H9 (cell line): ENCODE data around the gene TRERF1. TPM values are rescaled to one million over a fixed set of nuclear protein-coding genes. Genes with fewer than 3 reads are reported as not detected.

ENCODE experiments used
- DNase-seq: peaks from one replicate; pipeline ENCODE4 v3.0.0-alpha.2; 2017
- H2AFZ ChIP-seq: one replicate; pipeline ENCODE4 v1.6.1; 2013; ENCODE audit warnings: mild to moderate bottlenecking, low read length, control low read depth, moderate library complexity
- H2AK5ac ChIP-seq: 2 replicates; pipeline ENCODE4 v1.6.1; 2013; ENCODE audit warnings: low read length, control low read depth, mixed read lengths; ENCODE audit not compliant: insufficient read length
- H2BK120ac ChIP-seq: one replicate; pipeline ENCODE4 v1.6.1; 2013; ENCODE audit warnings: low read depth, mild to moderate bottlenecking, low read length, control low read depth, inconsistent platforms; ENCODE audit not compliant: poor library complexity, severe bottlenecking
- H2BK12ac ChIP-seq: 2 replicates; pipeline ENCODE4 v1.6.1; 2013; ENCODE audit warnings: low read length, control low read depth, mixed read lengths, low read depth; ENCODE audit not compliant: insufficient read length
- H2BK15ac ChIP-seq: 2 replicates; pipeline ENCODE4 v1.6.1; 2013; ENCODE audit warnings: low read depth, low read length, control low read depth
- H2BK20ac ChIP-seq: one replicate; pipeline ENCODE4 v1.6.1; 2013; ENCODE audit warnings: low read depth, mild to moderate bottlenecking, low read length, control low read depth, inconsistent platforms; ENCODE audit not compliant: poor library complexity, severe bottlenecking
- H2BK5ac ChIP-seq: 2 replicates; pipeline ENCODE4 v1.6.1; 2013; ENCODE audit warnings: low read length, control low read depth, mixed read lengths; ENCODE audit not compliant: insufficient read length
- H3K14ac ChIP-seq: 2 replicates; pipeline ENCODE4 v1.6.1; 2013; ENCODE audit warnings: low read length, control low read depth; ENCODE audit not compliant: insufficient read depth
- H3K18ac ChIP-seq: 2 replicates; pipeline ENCODE4 v1.6.1; 2013; ENCODE audit warnings: low read depth, mild to moderate bottlenecking, mixed read lengths, low read length, control low read depth; ENCODE audit not compliant: insufficient read length
- H3K23ac ChIP-seq: 2 replicates; pipeline ENCODE4 v1.6.1; 2013; ENCODE audit warnings: low read length, control low read depth, mixed read lengths, low read depth; ENCODE audit not compliant: insufficient read length
- H3K23me2 ChIP-seq: 2 replicates; pipeline ENCODE4 v1.6.1; 2013; ENCODE audit warnings: low read depth, mild to moderate bottlenecking, mixed read lengths, low read length, control low read depth; ENCODE audit not compliant: insufficient read length, poor library complexity, severe bottlenecking
- H3K27ac ChIP-seq: 2 replicates; pipeline ENCODE4 v1.5.1; 2013; ENCODE audit warnings: low read length, control low read depth, mixed read lengths, low read depth; ENCODE audit not compliant: insufficient read length
- H3K27me3 ChIP-seq: 2 replicates; pipeline ENCODE4 v1.6.1; 2013; ENCODE audit warnings: low read length, control low read depth, inconsistent platforms; ENCODE audit not compliant: insufficient read depth
- H3K4ac ChIP-seq: 2 replicates; pipeline ENCODE4 v1.6.1; 2013; ENCODE audit warnings: low read depth, mild to moderate bottlenecking, control low read depth, inconsistent platforms, low read length, moderate library complexity
- H3K4me1 ChIP-seq: 2 replicates; pipeline ENCODE4 v1.6.1; 2013; ENCODE audit warnings: low read length, control low read depth, inconsistent platforms; ENCODE audit not compliant: insufficient read depth
- H3K4me2 ChIP-seq: 2 replicates; pipeline ENCODE4 v1.6.1; 2013; ENCODE audit warnings: low read length, control low read depth, mixed read lengths; ENCODE audit not compliant: insufficient read length, insufficient read depth
- H3K56ac ChIP-seq: 2 replicates; pipeline ENCODE4 v1.6.1; 2013; ENCODE audit warnings: low read depth, mild to moderate bottlenecking, mixed read lengths, low read length, control low read depth; ENCODE audit not compliant: insufficient read length
- H3K79me1 ChIP-seq: 2 replicates; pipeline ENCODE4 v1.6.1; 2013; ENCODE audit warnings: low read depth, mild to moderate bottlenecking, moderate library complexity, low read length, control low read depth, inconsistent platforms; ENCODE audit not compliant: insufficient read depth, poor library complexity, severe bottlenecking
- H3K79me2 ChIP-seq: 2 replicates; pipeline ENCODE4 v1.6.1; 2013; ENCODE audit warnings: low read length, control low read depth, inconsistent platforms; ENCODE audit not compliant: insufficient read depth
- H3K9ac ChIP-seq: 2 replicates; pipeline ENCODE4 v1.6.1; 2013; ENCODE audit warnings: low read length, control low read depth, mixed read lengths; ENCODE audit not compliant: insufficient read length; ENCODE audit errors: extremely low read depth
- H3K9me3 ChIP-seq: one replicate; pipeline ENCODE4 v1.6.1; 2013; ENCODE audit warnings: low read depth, low read length, inconsistent platforms; ENCODE audit not compliant: control insufficient read depth
- H3T11ph ChIP-seq: one replicate; pipeline ENCODE4 v1.6.1; 2013; ENCODE audit warnings: mild to moderate bottlenecking, low read length, control low read depth, inconsistent platforms
- H4K20me1 ChIP-seq: one replicate; pipeline ENCODE4 v1.6.1; 2013; ENCODE audit not compliant: control insufficient read depth, insufficient read length, insufficient read depth
- H4K5ac ChIP-seq: 2 replicates; pipeline ENCODE4 v1.6.1; 2013; ENCODE audit warnings: low read depth, mild to moderate bottlenecking, mixed read lengths, low read length, control low read depth; ENCODE audit not compliant: insufficient read length
- H4K8ac ChIP-seq: replicated peaks from 2 replicates; pipeline ENCODE4 v1.6.1; 2013; ENCODE audit warnings: low read length, control low read depth, mixed read lengths, low read depth; ENCODE audit not compliant: insufficient read length
- H4K91ac ChIP-seq: 2 replicates; pipeline ENCODE4 v1.6.1; 2013; ENCODE audit warnings: low read depth, mild to moderate bottlenecking, moderate library complexity, mixed read lengths, low read length, control low read depth; ENCODE audit not compliant: insufficient read length
- H3K27ac Mint-ChIP-seq, 3 experiments: 2 replicates in 2 of 3; 3 replicates in 1 of 3; pipeline ENCODE4 v1.8.0; 2020 to 2021; ENCODE audit warnings: mixed read lengths in 3 of 3, mild to moderate bottlenecking in 1 of 3, moderate library complexity in 1 of 3
- H3K27me3 Mint-ChIP-seq: 2 replicates; pipeline ENCODE4 v1.8.0; 2021; ENCODE audit warnings: low read depth, mild to moderate bottlenecking, moderate library complexity, mixed read lengths
- H3K36me3 Mint-ChIP-seq, 3 experiments: 2 replicates in 2 of 3; 3 replicates in 1 of 3; pipeline ENCODE4 v1.8.0; 2020 to 2021; ENCODE audit warnings: low read depth in 3 of 3, mixed read lengths in 3 of 3; ENCODE audit not compliant: insufficient read depth in 1 of 3
- H3K4me1 Mint-ChIP-seq, 2 experiments: 2 replicates each; pipeline ENCODE4 v1.8.0; 2020; ENCODE audit warnings: mixed read lengths in 2 of 2
- H3K4me3 Mint-ChIP-seq, 2 experiments: 2 replicates in 1 of 2; 3 replicates in 1 of 2; pipeline ENCODE4 v1.8.0; 2020 to 2021; ENCODE audit warnings: mild to moderate bottlenecking in 2 of 2, mixed read lengths in 2 of 2, moderate library complexity in 1 of 2
- H3K9me3 Mint-ChIP-seq, 2 experiments: 2 replicates in 1 of 2; 3 replicates in 1 of 2; pipeline ENCODE4 v1.8.0; 2020; ENCODE audit warnings: mild to moderate bottlenecking in 2 of 2, mixed read lengths in 2 of 2, moderate library complexity in 1 of 2
- WGBS: extraction: QIAGEN DNeasy Blood & Tissue Kit; methylation state at CpG from one replicate; pipeline ENCODE4 v1.1.7; 2013; ENCODE audit warnings: missing lambda C conversion rate, low lambda C conversion rate, mixed read lengths; ENCODE audit not compliant: insufficient read length; ENCODE audit errors: extremely low coverage; 5-methylcytosine and 5-hydroxymethylcytosine counted together
- total RNA-seq: library from RNA; stranded (reverse); gene quantifications from 2 replicates; pipeline ENCODE4 v1.2.1, GENCODE V29; 2021
- TF ChIP-seq, protein P1 (sequence below): fragments of 200-600 bp; sonication (generic); conservative IDR thresholded peaks from 3 replicates; pipeline ENCODE4 v1.8.0; 2021; ENCODE audit warnings: antibody characterized with exemption, mild to moderate bottlenecking

Gene TRERF1
- total RNA-seq, 1 experiment from 2014 or later = 19.7 TPM

DNA sequence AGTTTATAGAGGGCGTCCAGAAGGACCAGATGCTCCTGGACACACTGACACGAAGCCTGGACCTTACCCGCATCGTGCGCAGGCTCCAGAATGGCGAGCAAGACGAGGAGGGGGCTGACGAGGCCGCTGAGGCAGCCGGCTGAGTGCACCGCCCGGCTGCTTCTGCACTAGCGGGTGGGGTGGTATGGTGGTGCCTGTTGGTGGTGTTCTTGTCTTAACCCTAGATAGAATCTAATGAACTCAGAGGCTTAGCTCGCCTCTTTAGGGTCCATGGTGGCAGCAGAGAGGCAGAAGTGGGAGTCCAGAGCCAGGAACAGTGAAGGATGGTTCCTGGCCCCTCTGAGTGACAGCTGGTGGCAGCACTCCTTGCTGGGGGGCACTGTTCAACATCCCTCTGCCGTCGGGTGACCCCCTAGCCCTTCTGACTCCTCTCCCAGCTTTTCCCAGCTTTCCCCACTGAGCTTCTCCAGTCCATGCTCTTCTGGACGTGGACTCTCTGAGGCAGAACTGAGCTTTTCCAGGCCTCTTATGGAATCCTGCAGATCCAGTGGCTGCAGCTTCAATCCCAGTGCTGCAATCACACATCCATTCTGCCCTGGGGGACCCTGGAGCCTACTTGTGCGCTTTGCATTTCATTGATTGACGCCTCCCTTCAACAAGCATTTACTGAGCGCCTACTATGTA is 272.3 kb downstream of the TRERF1 start:
- H3K36me3 Mint-ChIP-seq = peaks cover 6 to 15% (median 7%) of the 10 kb centered on the region in 3 experiments; a peak in 6 of 7 replicates
- Histone ChIP-seq H4K91ac (no peak overlapping the region), H3K27ac (no peak overlapping the region), H4K5ac (no peak overlapping the region), H3K79me1 (no peaks in the 10 kb centered on the region), H3K56ac (no peak overlapping the region), H4K20me1 (no peaks in the 10 kb centered on the region), H3K79me2 (no peaks in the 10 kb centered on the region), H3T11ph (no peak overlapping the region), H3K27me3 (no peaks in the 10 kb centered on the region; the same call in 1 of the 2 replicates), H3K4ac (no peak overlapping the region), H3K18ac (no peak overlapping the region), H3K9ac (no peak overlapping the region), H3K23ac (no peak overlapping the region), H2BK120ac (no peak overlapping the region), H3K4me1 (no peaks in the 10 kb centered on the region; the same call in none of the 2 replicates), H2BK12ac (no peak overlapping the region), H2BK15ac (no peak overlapping the region), H4K8ac (no peak overlapping the region), H3K4me2 (no peak overlapping the region), H2AFZ (no peak overlapping the region), H2BK5ac (no peak overlapping the region), H3K14ac (no peak overlapping the region), H2BK20ac (no peak overlapping the region), H3K9me3 (no peaks in the 10 kb centered on the region), H3K23me2 (peaks cover 13% of the 10 kb centered on the region), H2AK5ac (no peak overlapping the region)
- H3K27ac Mint-ChIP-seq = peak overlapping the region in 2 of 3 experiments; percentile 1 to 23; a peak in 2 of 7 replicates
- no CpG with 5 or more reads among the region's 20 CpGs for WGBS
- H3K4me3 Mint-ChIP-seq = peak overlapping the region; percentile 79 to 85
- DNase-seq = no peak
- TF ChIP-seq, protein P1, sequence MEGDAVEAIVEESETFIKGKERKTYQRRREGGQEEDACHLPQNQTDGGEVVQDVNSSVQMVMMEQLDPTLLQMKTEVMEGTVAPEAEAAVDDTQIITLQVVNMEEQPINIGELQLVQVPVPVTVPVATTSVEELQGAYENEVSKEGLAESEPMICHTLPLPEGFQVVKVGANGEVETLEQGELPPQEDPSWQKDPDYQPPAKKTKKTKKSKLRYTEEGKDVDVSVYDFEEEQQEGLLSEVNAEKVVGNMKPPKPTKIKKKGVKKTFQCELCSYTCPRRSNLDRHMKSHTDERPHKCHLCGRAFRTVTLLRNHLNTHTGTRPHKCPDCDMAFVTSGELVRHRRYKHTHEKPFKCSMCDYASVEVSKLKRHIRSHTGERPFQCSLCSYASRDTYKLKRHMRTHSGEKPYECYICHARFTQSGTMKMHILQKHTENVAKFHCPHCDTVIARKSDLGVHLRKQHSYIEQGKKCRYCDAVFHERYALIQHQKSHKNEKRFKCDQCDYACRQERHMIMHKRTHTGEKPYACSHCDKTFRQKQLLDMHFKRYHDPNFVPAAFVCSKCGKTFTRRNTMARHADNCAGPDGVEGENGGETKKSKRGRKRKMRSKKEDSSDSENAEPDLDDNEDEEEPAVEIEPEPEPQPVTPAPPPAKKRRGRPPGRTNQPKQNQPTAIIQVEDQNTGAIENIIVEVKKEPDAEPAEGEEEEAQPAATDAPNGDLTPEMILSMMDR = no peak
- H3K4me1 Mint-ChIP-seq = peaks cover 53 to 72% of the 10 kb centered on the region in 2 experiments
- peaks cover 2% of the 10 kb centered on the region; the same call in 1 of the 2 replicates for H3K27me3 Mint-ChIP-seq
- no peaks in the 10 kb centered on the region; a peak in 1 of 5 replicates for H3K9me3 Mint-ChIP-seq
